Neural progenitor cell (in vitro differentiated cells): ENCODE measurements around the gene CYP4X1.
"Not testable (repeated sequence)": the region's sequence is repeated elsewhere in the genome, so short reads cannot be mapped to it uniquely, and the experiment has no call there.

Experiments used
- EZH2 ChIP-seq: fragments of 200-600 bp; sonication (generic); IDR thresholded peaks from 2 replicates; pipeline ENCODE4 v1.6.1; 2017; ENCODE audit warnings: antibody characterized with exemption, mild to moderate bottlenecking, moderate library complexity
- EZH2phosphoT487 ChIP-seq: fragments of 200-600 bp; sonication (generic); IDR thresholded peaks from 2 replicates; pipeline ENCODE4 v1.6.1; 2017; ENCODE audit warnings: antibody characterized with exemption
- TF ChIP-seq, protein P1 (sequence below): fragments of 200-600 bp; sonication (generic); IDR thresholded peaks from 2 replicates; pipeline ENCODE4 v1.5.1; 2017; ENCODE audit warnings: antibody characterized with exemption, mild to moderate bottlenecking

DNA sequence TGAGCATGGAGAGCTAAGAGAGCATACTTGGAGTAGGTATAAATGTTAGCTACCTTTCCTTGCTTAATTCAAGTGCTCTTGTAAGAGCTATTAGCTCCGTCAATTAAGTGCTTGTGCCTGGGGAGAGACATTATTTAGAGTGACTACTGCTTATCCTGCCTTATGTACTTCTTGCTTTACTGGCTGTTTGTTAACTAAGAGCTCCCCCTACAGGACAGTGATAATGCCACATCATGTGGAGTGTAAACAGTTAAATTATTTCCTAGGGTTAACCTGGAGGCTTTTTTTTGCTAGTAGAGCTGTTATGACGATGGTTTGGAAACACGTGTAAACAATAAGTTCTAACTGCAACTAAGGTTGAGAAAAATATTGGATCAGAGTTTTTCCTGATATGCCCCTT, 68.0 kb downstream of the CYP4X1 start:
- TF ChIP-seq, protein P1, sequence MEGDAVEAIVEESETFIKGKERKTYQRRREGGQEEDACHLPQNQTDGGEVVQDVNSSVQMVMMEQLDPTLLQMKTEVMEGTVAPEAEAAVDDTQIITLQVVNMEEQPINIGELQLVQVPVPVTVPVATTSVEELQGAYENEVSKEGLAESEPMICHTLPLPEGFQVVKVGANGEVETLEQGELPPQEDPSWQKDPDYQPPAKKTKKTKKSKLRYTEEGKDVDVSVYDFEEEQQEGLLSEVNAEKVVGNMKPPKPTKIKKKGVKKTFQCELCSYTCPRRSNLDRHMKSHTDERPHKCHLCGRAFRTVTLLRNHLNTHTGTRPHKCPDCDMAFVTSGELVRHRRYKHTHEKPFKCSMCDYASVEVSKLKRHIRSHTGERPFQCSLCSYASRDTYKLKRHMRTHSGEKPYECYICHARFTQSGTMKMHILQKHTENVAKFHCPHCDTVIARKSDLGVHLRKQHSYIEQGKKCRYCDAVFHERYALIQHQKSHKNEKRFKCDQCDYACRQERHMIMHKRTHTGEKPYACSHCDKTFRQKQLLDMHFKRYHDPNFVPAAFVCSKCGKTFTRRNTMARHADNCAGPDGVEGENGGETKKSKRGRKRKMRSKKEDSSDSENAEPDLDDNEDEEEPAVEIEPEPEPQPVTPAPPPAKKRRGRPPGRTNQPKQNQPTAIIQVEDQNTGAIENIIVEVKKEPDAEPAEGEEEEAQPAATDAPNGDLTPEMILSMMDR: peak; percentile 55
- not testable (repeated sequence) for TF ChIP-seq EZH2, EZH2phosphoT487
